HG03575 (cell line): ENCODE measurements around the gene OSM.

Experiments
- ATAC-seq: cut with Tn5 transposase; IDR thresholded peaks from one replicate; pipeline ENCODE4 v1.9.1; 2021; ENCODE audit not compliant: unreplicated experiment, insufficient number of reproducible peaks, low FRiP score; ENCODE audit errors: extremely low read depth

Gene OSM

GRCh38 chr22:30266445-30267381 lies at the start of gene OSM:
Gene OSM (minus strand): TSS chr22:30266851. CDS start chr22:30266799, 52 bp downstream.
- no peak for ATAC-seq

DNA sequence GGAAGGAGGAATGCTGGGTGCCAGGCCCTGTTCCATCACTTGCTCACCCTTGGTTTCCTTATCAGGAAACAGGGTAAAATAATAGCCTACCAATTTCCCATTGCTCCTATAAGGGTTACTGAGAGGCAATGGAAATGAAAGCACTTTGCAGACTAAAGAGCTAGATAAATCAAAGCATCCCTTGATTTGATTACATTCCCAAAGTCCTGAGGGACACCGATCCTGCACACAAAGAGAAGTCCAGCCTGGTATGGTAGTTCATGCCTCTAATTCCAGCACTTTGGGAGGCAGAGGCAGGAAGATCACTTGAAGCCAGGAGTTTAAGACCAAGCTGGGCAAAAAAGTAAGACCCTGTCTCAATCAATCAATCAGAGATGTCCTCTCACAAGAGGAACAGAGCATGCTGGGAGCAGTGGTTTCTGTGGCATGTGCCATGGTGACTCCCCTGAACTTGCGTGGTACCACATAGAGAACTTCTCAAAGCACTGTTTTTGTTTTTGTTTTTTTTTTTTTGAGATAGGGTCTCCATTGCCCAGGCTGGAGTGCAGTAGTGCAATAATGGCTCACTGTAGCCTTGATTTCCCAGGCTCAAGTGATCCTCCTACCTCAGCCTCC lies 49.4 kb upstream of the OSM start:
- no peak for ATAC-seq

GRCh38 chr22:30314915-30315314 lies 48.3 kb upstream of the OSM start:
- no peak for ATAC-seq

DNA sequence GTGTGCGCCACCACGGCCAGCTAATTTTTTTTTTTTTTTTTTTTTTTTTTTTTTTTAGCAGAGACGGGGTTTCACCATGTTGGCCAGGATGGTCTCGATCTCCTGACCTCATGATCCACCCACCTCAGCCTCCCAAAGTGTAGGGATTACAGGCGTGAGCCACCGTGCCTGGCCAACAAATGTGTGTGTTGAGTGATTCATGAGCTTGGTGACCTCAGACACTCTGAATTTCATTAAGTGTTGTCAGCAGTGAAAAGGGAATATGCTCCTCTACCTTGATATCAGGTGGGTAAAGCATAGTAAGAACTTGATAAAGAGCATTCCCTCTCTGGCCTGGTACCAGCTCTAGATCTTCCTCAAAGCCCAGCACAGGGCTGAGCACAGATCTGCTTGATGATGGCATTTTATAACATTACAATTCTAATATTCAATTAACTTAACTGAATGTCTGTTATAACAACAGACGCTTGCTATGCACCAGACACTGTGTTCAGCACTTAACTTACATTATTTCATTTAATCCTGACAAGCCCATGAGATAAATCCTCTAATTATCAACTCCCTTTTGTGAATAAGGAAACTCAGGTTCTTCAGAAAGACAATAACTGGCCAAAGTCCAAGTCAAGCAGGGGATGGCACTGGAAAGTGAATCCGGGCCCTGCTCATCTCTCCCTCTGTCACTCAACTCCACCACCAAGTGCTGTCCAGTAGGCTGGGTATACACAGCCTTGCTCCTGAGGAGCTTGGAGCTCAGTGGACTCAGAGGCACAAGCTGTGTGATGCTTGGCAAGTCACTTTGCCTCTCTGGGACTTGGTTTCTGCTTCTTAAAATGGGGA lies 47.1 kb upstream of the OSM start:
- ATAC-seq, result no peak

GRCh38 chr22:30312053-30312452 lies 45.4 kb upstream of the OSM start:
- ATAC-seq, result no peak

- no peak for ATAC-seq
Measured at GRCh38 chr22:30310881-30311771, 44.5 kb upstream of the OSM start.

DNA sequence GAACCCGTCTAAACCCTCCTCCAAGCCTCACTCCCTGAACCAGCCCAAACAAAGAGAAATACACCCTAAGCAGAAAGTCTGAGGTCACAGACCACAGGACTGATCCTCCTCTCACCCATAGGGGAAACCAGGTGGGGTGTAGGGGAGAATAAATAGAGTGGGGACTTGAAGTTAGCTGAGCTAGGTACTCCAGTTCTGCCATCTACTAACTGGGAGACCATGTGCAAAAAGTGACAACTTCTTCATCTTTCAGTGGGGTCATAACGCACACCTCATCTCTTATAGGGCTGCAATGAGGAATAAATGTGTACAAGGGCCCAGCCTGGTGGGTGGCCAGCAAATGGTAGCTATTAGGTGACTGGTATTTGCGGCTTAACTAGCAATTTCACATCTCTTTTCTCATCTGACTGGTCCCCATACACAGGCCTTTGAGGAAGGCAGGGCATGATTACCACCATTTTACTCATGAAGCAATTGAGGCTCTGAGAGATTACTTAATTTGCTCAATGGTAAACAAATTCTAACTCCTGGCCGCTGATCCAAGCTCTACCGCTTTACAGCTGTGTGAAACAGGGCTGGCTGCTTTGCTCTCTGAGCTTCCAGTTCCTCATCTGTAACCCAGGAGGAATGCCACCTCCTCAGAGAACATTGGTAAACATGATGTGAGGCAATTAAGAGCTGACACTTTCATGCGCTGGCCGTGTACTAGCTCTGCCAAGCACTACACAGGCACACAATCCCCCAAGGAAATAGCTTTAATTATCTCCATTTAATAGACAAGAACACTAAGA lies 43.5 kb upstream of the OSM start:
- ATAC-seq, result no peak

GRCh38 chr22:30308518-30309230 lies 42.0 kb upstream of the OSM start:
- ATAC-seq, result no peak

DNA sequence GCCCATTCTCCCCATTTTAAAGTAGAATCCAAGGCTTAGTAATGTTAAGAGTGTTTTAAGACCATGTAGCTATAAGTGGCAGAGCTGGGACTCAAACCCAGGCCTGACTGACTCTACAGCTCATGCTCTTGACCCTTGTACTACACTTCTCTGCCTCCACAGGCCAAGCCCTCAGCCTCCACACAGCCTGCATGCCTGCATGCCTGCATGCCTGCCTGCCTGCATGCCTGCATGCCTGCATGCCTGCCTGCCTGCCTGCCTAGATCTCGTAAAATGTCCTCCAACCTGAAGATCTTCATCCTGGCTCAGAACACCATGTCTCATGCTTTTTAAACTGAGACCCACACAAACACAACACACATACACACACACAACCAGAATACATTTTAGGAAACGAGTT lies 41.4 kb upstream of the OSM start:
- no peak for ATAC-seq

DNA sequence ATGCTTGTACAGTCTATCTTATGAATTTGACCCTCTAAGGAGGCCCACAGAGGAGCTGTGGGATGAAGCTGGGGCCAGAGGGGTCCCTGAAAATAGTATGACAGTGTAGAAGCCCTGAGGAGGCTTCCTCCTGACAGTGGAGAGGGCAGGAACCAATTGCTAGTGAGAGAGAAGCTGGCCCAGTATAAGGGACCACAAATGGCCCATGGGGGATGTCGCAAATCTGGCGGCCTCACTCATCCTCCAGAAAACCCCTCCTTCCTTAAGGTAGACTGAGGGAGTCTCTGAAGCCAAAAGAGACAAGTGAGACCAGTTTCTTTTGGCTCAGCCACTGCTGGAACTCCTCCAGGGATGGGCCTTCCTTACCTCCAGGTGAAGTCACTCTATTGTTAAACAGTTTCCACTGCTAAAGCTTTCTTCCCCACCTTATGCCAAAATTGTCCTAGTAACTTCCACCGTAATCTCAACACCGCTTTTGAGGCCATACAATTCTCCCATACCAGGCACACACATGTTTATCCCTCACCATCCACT lies 40.5 kb upstream of the OSM start:
- no peak for ATAC-seq

- no peak for ATAC-seq
Measured at GRCh38 chr22:30306627-30307011, 40.0 kb upstream of the OSM start.

DNA sequence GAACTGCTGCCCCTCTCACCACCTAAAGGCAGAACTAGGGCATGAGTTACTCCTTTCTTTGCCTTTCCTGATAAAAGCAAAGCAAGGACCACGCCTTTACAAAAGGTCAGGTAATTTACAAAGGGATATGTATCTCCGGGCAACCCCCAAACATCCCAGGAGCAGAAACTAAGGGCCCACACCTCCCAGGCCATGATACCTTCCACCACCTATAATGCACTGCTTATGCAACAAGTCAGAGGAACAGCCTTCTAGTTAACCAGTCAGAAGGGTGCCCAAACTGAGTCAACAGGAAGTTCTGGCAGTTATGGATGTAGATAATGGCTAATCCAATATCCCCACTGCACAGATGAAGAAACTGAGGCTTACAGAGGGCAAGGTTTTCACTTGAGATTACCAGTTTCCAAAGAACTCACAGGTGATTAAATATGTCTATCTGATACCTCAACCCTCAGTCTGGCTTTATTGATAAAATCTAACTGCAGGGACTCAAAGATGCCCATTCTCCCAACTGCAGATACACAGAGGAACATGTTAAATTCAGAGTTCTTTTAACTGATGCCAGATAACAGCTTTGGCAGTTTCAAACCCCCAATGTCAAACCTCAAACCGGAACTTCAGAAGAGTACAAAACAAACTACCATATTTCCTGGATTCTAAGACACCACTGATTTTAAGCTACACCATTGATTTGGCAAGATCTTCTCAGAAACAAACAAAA lies 39.4 kb upstream of the OSM start:
- ATAC-seq, result no peak

DNA sequence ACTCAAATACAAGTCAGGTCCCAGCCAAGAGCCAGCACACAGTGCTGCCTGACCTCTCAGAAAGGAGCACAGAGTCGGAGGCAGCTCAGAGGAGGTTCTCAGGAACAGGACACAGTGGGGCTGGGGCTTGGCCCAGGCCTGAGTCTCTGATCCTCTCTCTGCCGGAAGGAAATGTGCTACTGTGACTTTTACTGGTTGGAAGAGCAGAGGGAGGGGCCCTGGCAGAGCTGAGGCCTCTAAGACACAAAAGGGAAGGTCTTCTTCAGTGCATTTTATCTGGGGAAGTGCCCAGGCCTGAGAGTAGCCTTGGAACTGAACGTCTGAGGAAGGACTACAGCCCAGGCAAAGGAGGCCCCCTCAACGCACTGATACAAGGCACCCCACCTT lies 38.9 kb upstream of the OSM start:
- no peak for ATAC-seq

- ATAC-seq, result no peak
Measured at GRCh38 chr22:30304495-30305244, 38.0 kb upstream of the OSM start.

DNA sequence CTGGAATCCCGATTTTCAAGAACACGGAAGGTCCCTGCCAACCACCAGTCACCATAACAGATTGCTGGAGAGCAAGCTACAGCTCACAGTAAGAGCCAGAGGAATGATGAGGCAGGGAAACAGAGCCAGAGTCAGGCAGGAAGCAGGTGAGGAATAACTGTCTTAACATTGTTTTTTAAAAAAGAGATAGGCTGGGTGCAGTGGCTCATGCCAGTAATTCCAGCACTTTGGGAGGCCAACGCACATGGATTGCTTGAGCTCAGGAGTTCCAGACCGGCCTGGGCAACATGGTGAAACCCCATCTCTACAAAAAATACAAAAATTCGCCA lies 36.1 kb upstream of the OSM start:
- no peak for ATAC-seq
